ENCODE measurements around the gene SLC29A4.

Gene SLC29A4

DNA sequence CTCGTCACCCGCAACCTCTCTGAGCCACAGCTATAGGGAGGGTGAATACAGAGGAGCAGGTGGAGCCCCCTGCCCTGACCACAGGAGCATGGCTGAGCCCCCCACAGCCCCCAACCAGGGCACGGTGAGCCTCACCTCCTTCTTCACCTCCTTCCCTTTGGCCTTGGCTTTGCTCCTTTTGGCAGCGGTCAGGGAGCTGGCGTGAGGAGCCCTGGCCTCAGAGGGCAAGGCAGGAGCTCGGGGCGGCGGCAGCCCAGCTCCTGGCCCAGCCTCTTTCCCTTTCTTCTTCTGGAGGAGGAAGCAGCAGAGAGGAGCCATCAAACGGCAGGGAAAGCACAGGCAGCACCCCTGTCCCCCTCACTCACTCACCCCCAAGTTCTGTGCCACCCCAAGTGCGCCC lies 42.2 kb downstream of the SLC29A4 start:
- H3K9me2 ChIP-seq (ENCODE audit: low read depth, low read length): no peaks in the 10 kb centered on the region
- no peak overlapping the region for H3K4me3 ChIP-seq (ENCODE audit: low read depth, low read length, poor library complexity, severe bottlenecking)
- no peak overlapping the region for H2AFZ ChIP-seq (ENCODE audit: low read length)
- TF ChIP-seq EZH2 (IDR thresholded peaks at IDR 0.05; ENCODE audit: borderline replicate concordance, low read length): no peak
- TF ChIP-seq, protein P1, sequence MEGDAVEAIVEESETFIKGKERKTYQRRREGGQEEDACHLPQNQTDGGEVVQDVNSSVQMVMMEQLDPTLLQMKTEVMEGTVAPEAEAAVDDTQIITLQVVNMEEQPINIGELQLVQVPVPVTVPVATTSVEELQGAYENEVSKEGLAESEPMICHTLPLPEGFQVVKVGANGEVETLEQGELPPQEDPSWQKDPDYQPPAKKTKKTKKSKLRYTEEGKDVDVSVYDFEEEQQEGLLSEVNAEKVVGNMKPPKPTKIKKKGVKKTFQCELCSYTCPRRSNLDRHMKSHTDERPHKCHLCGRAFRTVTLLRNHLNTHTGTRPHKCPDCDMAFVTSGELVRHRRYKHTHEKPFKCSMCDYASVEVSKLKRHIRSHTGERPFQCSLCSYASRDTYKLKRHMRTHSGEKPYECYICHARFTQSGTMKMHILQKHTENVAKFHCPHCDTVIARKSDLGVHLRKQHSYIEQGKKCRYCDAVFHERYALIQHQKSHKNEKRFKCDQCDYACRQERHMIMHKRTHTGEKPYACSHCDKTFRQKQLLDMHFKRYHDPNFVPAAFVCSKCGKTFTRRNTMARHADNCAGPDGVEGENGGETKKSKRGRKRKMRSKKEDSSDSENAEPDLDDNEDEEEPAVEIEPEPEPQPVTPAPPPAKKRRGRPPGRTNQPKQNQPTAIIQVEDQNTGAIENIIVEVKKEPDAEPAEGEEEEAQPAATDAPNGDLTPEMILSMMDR (IDR thresholded peaks at IDR 0.05; ENCODE audit: low read length): no peak
- no peaks in the 10 kb centered on the region for H3K9me3 ChIP-seq (ENCODE audit: low read length)
- peaks cover 11% of the 10 kb centered on the region for H3K4me1 ChIP-seq (ENCODE audit: insufficient read depth, low read length, severe bottlenecking)
- H3K9ac ChIP-seq (ENCODE audit: low read length): no peak overlapping the region
- H3K27ac ChIP-seq (ENCODE audit: low read depth, low read length, poor library complexity, severe bottlenecking): no peak overlapping the region
- H3K4me2 ChIP-seq (ENCODE audit: low read length): no peak overlapping the region
- peaks cover 12% of the 10 kb centered on the region for H3K36me3 ChIP-seq (ENCODE audit: insufficient read depth, low read length)
- H3F3A ChIP-seq (ENCODE audit: insufficient read depth, low read length): no peaks in the 10 kb centered on the region
- H3K27me3 ChIP-seq (ENCODE audit: insufficient read depth, low read length): no peaks in the 10 kb centered on the region
- H4K20me1 ChIP-seq (ENCODE audit: insufficient read depth, low read length): no peaks in the 10 kb centered on the region
- no peaks in the 10 kb centered on the region for H3K79me2 ChIP-seq (ENCODE audit: insufficient read depth, low read length)

DNA sequence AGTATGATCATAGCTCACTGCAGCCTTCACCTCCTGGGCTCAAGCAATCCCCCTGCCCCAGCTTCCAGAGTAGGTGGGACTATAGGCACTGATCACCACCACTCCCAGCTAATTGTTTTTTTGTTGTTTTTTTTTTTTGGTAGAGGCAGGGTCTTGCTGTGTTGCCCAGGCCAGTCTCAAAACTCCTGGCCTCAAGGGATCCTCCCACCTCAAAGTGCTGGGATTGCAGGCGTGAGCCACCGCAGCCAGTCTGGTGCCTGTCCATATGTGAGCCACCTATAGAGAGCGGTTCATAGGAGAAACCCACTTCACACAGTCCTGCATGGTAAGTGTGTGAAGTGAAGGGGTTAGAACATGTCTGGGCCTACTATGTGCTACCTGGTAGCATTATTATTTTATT lies 47.5 kb downstream of the SLC29A4 start:
- Histone ChIP-seq H3K9me3 (ENCODE audit: low read length) (no peaks in the 10 kb centered on the region), H3K4me3 (ENCODE audit: low read depth, low read length, poor library complexity, severe bottlenecking) (no peak overlapping the region), H3K79me2 (ENCODE audit: insufficient read depth, low read length) (no peaks in the 10 kb centered on the region), H3K9me2 (ENCODE audit: low read depth, low read length) (no peaks in the 10 kb centered on the region), H3K4me2 (ENCODE audit: low read length) (no peak overlapping the region), H3K36me3 (ENCODE audit: insufficient read depth, low read length) (peaks cover 21% of the 10 kb centered on the region), H3K9ac (ENCODE audit: low read length) (no peak overlapping the region), H3K27me3 (ENCODE audit: insufficient read depth, low read length) (no peaks in the 10 kb centered on the region), H2AFZ (ENCODE audit: low read length) (no peak overlapping the region), H4K20me1 (ENCODE audit: insufficient read depth, low read length) (no peaks in the 10 kb centered on the region), H3K27ac (ENCODE audit: low read depth, low read length, poor library complexity, severe bottlenecking) (no peak overlapping the region), H3F3A (ENCODE audit: insufficient read depth, low read length) (no peaks in the 10 kb centered on the region), H3K4me1 (ENCODE audit: insufficient read depth, low read length, severe bottlenecking) (peaks cover 27% of the 10 kb centered on the region)
- no peak for TF ChIP-seq EZH2 (IDR thresholded peaks at IDR 0.05; ENCODE audit: borderline replicate concordance, low read length)

DNA sequence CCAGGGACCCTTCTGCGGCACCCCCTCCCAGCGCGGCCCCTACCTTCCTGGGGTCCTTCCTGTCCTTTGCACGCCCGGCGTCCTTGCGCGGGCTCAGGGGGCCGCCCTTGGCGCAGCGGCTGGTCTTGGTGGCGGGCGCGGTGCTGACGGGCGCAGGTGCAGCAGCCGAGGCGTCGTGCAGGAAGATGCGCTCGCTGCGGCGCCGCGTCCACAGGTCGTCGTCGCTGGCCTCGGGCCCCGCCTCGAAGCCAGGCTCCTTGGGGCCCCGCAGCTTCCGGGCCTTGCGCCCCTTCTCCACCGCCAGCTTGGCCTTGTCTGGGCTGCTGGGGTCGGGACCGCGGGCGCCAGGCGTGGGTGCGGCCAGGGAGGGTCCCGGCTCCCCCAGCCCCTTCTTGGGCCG lies 49.8 kb downstream of the SLC29A4 start:
- no peak overlapping the region for H3K9ac ChIP-seq (ENCODE audit: low read length)
- H3K36me3 ChIP-seq (ENCODE audit: insufficient read depth, low read length): peaks cover 37% of the 10 kb centered on the region
- H3F3A ChIP-seq (ENCODE audit: insufficient read depth, low read length): no peaks in the 10 kb centered on the region
- H3K4me1 ChIP-seq (ENCODE audit: insufficient read depth, low read length, severe bottlenecking): peaks cover 22% of the 10 kb centered on the region
- H3K79me2 ChIP-seq (ENCODE audit: insufficient read depth, low read length): no peaks in the 10 kb centered on the region
- H3K27me3 ChIP-seq (ENCODE audit: insufficient read depth, low read length): no peaks in the 10 kb centered on the region
- H3K27ac ChIP-seq (ENCODE audit: low read depth, low read length, poor library complexity, severe bottlenecking): no peak overlapping the region
- H3K9me2 ChIP-seq (ENCODE audit: low read depth, low read length): no peaks in the 10 kb centered on the region
- no peak for TF ChIP-seq EZH2 (IDR thresholded peaks at IDR 0.05; ENCODE audit: borderline replicate concordance, low read length)
- TF ChIP-seq, protein P1 (IDR thresholded peaks at IDR 0.05; ENCODE audit: low read length): no peak
- H2AFZ ChIP-seq (ENCODE audit: low read length): no peak overlapping the region
- no peaks in the 10 kb centered on the region for H4K20me1 ChIP-seq (ENCODE audit: insufficient read depth, low read length)
- H3K9me3 ChIP-seq (ENCODE audit: low read length): no peaks in the 10 kb centered on the region
- no peak overlapping the region for H3K4me2 ChIP-seq (ENCODE audit: low read length)
- no peak overlapping the region for H3K4me3 ChIP-seq (ENCODE audit: low read depth, low read length, poor library complexity, severe bottlenecking)

Measured in OCI-LY1 (cell line).